ENCODE data around the gene MCOLN2.

DNA sequence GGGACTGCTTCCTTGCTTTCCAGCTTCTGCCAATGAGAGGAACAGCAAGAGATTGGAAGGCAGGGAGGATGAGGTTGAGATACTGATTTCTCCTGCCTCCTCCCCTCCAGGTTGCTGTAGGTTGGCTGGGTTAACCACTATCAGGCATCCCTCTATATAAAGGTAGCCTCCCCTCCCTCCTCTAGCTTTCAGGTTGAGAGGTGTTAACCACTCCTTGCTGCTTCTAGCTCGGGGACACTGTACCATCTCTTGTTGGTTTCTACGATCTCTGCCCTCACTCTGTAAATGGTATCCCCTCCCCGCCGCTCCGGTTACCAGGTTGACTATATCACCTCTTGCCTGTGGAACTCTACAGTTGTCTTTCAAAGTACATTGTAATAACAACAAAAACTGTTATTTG, 120.6 kb downstream of the MCOLN2 start:
- TF ChIP-seq, protein P1, sequence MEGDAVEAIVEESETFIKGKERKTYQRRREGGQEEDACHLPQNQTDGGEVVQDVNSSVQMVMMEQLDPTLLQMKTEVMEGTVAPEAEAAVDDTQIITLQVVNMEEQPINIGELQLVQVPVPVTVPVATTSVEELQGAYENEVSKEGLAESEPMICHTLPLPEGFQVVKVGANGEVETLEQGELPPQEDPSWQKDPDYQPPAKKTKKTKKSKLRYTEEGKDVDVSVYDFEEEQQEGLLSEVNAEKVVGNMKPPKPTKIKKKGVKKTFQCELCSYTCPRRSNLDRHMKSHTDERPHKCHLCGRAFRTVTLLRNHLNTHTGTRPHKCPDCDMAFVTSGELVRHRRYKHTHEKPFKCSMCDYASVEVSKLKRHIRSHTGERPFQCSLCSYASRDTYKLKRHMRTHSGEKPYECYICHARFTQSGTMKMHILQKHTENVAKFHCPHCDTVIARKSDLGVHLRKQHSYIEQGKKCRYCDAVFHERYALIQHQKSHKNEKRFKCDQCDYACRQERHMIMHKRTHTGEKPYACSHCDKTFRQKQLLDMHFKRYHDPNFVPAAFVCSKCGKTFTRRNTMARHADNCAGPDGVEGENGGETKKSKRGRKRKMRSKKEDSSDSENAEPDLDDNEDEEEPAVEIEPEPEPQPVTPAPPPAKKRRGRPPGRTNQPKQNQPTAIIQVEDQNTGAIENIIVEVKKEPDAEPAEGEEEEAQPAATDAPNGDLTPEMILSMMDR (IDR thresholded peaks at IDR 0.05): no peak
- TF ChIP-seq POLR2A (IDR thresholded peaks at IDR 0.05): no peak

Measured in body of pancreas (tissue), 4 donors.